Right ventricle myocardium inferior (tissue), 1 donor: Measurements from ENCODE around the gene TMEM174. TPM values are rescaled to one million over a fixed set of nuclear protein-coding genes. Genes with fewer than 3 reads are reported as not detected.
"Not testable (repeated sequence)": the region's sequence is repeated elsewhere in the genome, so short reads cannot be mapped to it uniquely, and the experiment has no call there.

Experiments used
- ATAC-seq: fragments of 200-7000 bp; cut with Tn5 transposase; one replicate; pipeline ENCODE4 v1.9.1; 2020; ENCODE audit warnings: mild to moderate bottlenecking, moderate library complexity
- DNase-seq: peaks from one replicate; pipeline ENCODE4 v3.0.0; 2021; ENCODE audit errors: missing footprints
- intact Hi-C: fragments of 100-400 bp; cut with DNase I; formaldehyde crosslinking; loops from one replicate; pipeline ENCODE4 v1.11.0; 2022
- total RNA-seq: library from RNA; stranded (reverse); fragmentation: NEBNext Ultra II Directional; extraction: Animal tissue kit (Norgen Biotek cat#: 25700); gene quantifications from one replicate; pipeline ENCODE4 v1.2.1, GENCODE V29; 2021
- donor health status: DM: no; HTN: yes; CAD: no; lungs with severe emphysema.

Gene TMEM174
- total RNA-seq, 1 donor from 2014 or later, result not detected

DNA sequence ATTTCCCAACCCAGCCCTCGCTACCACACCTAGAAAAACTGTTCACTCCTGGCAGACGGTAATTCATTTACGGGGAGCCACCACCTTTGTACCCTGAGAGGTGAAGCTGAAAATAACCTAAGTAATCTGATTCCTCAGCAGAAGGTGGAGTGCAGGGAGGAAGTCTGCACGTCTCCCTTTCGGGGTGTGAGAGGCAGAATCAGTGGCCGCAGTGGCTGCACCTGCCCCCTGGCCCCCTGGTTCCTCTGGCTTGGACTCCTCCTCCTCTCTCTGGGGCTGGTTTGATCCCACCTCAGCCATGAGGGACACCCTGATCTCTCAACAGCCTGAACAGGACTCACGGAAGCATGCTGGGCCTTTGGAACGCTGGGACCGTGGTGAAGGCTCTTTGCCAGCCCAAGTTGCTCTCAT, 10.5 kb downstream of the TMEM174 start:
- no peak for DNase-seq
- intact Hi-C loops, result no loop called here

DNA sequence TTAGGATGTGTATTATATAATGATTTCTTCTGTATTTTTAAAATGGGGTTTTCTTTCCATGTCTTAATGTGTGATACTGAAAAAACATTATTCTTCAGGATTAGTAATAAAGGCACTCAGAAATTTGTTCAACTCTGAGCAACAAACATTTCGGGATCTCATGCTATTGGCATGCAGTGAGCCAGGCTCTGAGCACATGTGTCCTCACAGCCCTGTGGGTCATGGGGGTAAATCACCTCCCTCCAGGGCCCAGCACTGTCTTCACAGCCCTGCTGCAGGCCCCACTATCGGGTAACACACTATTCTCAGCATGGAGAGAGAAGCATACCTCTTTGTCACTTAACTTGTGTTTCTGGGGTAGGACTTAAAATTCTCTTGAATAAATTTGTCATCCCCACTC, 14.0 kb downstream of the TMEM174 start:
- DNase-seq, result no peak
- intact Hi-C loops, result no loop called here
- ATAC-seq, result no peak

More for the DNA sequence above, 10.5 kb downstream of the TMEM174 start:
- ATAC-seq, result no peak

- intact Hi-C loops, result no loop called here
- ATAC-seq (no peak), DNase-seq (no peak)
These were observed 16.0 kb downstream of the TMEM174 start for GRCh38 chr5:73188764-73189531.

DNA sequence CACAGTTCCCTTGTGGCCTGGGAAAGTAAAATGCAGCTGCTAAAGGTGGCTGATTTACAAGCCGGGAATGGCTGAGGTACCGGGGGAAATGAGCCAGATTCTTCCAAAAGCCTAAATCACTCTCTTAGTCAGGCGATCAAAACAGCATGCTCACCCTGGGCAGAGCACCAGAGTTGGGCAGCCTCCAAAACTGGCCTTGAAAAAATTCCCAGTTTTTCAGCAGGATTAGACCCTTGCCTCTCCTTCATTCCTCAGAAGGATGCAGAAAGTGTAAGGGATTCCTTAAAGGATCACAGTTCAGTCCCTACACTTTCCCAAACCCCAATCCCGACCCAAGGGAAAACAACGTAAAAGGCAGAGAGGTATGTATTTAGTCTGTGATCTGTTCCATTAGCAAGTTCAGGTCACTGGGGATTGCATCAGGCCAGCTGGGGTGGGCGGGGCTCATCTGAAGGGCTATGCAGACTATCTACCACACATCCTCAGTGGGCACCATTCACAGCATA, 16.9 kb downstream of the TMEM174 start:
- no peak for DNase-seq
- intact Hi-C loops, result no loop called here
- ATAC-seq, result no peak

- intact Hi-C loops, result no loop called here
- ATAC-seq (no peak), DNase-seq (no peak)
These were observed 19.4 kb downstream of the TMEM174 start for GRCh38 chr5:73192370-73192769.

- no peak for ATAC-seq
- intact Hi-C loops, result no loop called here
- DNase-seq, result no peak
These were observed 20.6 kb downstream of the TMEM174 start for GRCh38 chr5:73193592-73193991.

GRCh38 chr5:73196201-73196600, 23.2 kb downstream of the TMEM174 start:
- DNase-seq, result no peak
- intact Hi-C loops, result no loop called here
- ATAC-seq, result no peak

DNA sequence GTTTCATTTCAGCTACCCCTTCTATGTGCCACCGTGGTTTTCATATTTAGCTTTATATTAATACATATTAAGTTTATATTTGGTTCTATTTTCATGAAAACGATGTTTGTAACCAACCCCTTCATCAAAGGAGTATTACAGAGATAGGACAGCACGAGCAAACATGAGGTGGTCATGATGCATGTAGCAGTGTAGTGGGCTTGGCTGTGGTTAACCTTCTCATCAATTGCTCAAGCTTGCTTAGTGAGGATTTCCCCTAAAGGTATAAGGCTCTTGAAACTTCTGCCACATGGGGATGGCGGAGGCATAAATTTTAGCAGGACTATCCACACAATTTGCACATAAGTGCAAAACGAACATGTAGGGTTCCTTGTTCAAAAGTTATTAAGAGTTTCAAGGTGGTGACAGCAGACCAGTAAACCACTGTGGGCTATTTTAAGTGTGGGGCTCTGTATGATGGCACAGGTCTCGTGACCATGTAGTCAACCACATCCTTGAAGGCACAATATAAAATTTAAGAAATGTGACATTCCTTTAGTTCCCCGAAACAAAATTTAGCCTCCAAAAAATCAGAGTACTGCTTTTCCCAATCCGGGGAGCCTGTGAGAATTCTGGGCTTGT, 24.8 kb downstream of the TMEM174 start:
- no peak for ATAC-seq
- DNase-seq, result no peak
- intact Hi-C loops, result no loop called here

DNA sequence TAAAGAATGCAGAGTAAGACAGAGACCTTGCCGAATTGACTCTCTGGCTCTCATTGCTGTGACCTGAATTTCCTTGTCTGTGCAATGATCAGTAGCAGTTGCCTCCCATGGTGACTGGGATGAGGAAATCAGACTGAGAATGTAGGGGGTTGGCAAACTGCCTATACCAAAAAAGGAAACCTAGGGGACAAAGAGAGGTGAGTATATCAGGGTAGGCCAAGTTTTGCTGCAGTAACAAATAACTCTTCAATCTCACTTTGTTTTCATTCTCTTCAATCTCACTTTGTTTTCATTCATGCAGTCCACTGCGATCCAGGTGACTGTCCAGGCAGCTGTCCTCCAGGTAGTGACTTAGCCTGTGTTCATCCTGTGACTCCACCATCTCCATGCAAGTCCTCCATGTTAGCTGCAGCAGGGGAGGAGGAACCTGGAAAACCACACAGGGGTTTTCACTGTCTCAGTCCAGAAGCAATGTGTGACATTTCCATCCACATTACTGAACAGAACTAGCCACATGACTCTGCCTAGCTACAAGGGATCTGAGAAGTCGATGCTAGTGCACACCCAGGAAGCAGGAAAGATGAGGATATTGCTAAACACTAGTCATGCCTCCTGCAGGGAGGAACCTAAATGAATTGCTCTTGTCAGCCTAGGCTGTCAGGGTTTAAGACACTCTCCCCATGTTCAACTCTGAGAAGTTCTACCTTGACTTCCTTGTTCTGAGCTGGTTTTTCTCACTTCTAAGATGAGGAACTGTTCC, 26.0 kb downstream of the TMEM174 start:
- ATAC-seq (no peak), DNase-seq (no peak)
- intact Hi-C loops, result no loop called here

GRCh38 chr5:73199671-73200070, 26.7 kb downstream of the TMEM174 start:
- no peak for DNase-seq
- ATAC-seq, result no peak
- intact Hi-C loops, result no loop called here

DNA sequence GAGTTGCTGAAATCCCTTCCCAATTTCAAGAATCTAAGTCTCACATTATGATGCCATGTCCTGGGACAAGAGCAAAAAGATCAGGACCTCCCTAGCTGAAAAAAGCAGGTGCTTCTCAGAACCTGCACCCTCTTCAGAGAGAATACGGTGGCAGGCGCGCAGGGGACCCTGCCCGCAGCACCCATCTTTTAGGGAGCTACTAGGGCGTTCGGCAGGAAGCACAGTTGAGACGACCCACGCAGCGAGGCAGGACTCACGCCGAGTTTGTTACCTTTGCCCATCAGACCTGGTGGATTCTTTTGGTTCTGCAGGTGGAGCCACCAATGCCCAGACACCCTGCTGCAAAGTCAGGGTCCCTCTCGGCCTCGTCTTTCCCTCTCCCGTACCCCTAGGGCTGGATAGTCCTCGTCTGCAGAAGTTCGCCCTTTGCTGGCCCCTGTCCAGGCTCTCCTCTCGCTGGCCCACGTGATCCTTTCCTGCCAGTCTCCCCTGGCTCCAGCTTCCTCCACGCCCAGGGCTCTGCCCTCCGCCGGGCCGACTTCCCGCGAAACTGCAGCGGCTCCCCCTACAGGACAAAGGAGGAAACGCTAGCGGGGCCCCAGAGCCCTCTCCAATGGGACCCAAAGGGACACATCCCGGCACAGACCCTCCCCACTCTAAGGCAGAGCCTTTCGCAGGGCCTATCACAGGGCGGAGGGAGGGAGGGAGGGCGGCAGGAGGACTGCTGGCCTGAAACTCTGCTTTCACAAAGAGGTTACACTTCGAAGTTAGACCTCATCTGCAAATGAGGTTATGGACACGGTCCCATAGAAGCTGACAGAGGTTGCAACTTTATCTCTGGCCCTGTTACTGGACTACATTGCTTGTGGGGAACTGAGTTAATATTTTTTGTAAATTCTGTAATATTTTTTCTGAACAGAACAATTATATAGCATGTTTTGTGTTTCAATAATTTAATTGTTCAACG, 28.8 kb downstream of the TMEM174 start:
- ATAC-seq, result peak; percentile 71
- intact Hi-C loops, result no loop called here
- DNase-seq, result peak; percentile 86

- DNase-seq, result no peak
- ATAC-seq, result no peak
- intact Hi-C loops, result no loop called here
These were observed 31.3 kb downstream of the TMEM174 start for GRCh38 chr5:73204332-73204731.

GRCh38 chr5:73204733-73205132, 31.7 kb downstream of the TMEM174 start:
- DNase-seq (no peak), ATAC-seq (no peak)
- intact Hi-C loops, result no loop called here

DNA sequence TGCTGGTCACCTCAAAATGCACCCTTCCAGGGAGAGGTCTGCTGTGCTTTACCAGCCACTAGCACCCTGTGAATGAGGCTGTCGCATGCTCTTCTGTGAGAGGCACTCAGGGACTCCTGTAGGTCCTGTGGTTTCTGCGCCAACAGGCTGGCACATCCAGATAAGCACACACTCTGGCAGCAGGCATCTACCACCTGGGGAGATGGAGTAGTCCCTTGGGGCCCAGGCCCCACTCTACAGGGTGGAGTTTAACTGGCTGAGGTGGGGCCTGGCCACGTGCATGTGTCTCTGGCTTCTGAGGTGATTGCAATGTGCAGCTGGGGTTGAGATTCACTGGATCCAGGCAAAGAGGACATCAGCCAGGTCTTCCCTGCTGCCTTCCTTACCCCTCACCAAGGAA, 32.3 kb downstream of the TMEM174 start:
- intact Hi-C loops, result no loop called here
- DNase-seq (no peak), ATAC-seq (no peak)

DNA sequence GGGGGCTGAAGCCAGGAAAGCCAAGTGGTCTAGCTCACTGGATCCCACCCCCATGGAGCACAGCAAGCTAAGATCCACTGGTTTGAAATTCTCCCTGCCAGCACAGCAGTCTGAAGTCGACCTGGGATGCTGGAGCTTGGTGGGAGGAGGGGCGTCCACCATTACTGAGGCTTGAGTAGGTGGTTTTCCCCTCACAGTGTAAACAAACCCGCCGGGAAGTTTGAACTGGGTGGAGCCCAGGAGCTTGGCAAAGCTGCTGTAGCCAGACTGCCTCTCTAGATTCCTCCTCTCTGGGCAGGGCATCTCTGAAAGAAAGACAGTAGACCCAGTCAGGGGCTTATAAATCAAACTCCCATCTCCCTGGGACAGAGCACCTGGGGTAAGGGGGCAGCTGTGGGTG, 34.2 kb downstream of the TMEM174 start:
- intact Hi-C loops, ATAC-seq, DNase-seq: not testable (repeated sequence)

GRCh38 chr5:73209075-73209474, 36.1 kb downstream of the TMEM174 start:
- ATAC-seq, DNase-seq, intact Hi-C loops: not testable (repeated sequence)

- intact Hi-C loops, DNase-seq, ATAC-seq: not testable (repeated sequence)
These were observed 39.7 kb downstream of the TMEM174 start for GRCh38 chr5:73212693-73213092.

GRCh38 chr5:73213566-73213998, 40.6 kb downstream of the TMEM174 start:
- DNase-seq (no peak), ATAC-seq (no peak)
- intact Hi-C loops, result no loop called here
